GM18861 (cell line): ENCODE results near the gene SLC35E4.
"Not testable (repeated sequence)": the region's sequence is repeated elsewhere in the genome, so short reads cannot be mapped to it uniquely, and the experiment has no call there.

Source experiments
- ATAC-seq: cut with Tn5 transposase; IDR thresholded peaks from one replicate; pipeline ENCODE4 v1.9.1; 2021; ENCODE audit not compliant: unreplicated experiment

Gene SLC35E4

DNA sequence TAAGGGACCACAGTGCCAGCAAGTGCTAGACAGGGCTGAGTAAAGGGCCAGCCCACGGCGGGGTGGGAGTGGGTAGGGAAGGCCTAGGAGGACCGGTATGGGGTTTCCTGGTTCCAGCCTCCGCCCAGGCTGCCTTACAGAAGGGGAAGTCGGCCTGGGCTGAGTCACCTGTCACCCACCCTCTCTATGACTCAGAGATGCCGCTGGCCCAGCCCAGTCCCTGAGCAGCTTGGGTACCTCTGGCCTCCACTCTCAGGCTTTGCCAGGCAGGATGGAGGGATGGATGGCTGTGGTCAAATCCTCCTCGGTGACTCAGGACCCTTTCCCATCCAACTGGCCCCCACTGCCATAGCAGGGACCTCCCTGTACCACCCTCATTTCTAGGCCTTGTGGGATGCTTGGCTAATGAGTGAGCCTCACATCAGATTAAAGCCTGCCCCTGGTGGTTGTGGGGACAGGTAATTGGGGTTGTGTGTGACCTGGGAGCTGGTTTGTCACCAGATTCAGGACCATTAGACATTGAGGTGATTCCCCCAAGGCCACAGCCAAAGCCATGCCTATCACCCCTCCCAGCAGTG lies 13.9 kb downstream of the SLC35E4 start:
- no peak for ATAC-seq

DNA sequence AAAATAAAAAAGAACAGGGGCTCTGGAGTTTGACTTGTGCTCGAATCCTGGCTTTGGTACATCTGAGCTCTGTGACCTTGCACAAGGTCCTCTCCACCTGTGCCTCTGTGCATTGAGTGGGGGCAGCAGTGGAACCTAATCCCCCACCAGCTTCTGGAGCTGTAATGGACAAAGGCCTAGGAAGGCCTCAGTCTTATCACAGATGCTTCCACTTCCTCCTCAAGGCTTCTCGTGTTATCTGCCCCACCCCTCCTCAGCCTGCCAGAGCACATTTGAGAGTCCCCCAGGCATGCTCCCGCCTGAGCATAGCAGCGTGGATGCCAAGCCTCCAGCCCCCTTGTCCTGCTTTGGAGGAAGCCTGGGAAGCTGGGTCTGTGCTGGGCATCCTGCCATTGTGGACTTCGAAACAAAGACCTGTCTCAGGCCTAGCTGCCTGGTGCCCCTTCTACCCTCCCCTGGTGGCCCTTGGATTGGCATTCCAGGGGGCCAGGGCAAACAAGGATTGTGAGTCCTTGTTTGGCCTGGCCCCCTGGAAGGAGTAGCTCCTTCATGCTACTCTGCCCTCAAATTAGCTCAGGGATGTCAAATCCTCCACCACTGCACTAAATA lies 15.0 kb downstream of the SLC35E4 start:
- ATAC-seq, result no peak

DNA sequence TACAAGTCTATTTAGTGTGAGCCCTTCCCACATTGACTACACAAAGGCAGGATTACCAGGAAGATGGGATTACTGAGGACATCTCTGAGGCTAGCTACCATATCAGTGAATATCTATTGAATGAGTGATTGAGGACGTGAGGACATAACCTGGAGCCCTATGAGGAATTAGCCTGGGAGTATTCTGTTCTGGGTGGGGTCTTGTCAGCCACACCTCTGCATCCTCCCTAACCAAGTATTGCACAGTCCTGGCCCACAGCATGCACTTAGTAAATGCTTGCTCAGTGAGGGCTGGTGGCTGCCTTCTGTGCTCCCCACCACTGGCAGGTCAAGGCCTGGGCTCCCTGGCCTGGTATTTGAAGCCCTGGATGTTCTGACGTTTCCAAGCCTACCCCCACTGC lies 17.3 kb downstream of the SLC35E4 start:
- ATAC-seq, result no peak

DNA sequence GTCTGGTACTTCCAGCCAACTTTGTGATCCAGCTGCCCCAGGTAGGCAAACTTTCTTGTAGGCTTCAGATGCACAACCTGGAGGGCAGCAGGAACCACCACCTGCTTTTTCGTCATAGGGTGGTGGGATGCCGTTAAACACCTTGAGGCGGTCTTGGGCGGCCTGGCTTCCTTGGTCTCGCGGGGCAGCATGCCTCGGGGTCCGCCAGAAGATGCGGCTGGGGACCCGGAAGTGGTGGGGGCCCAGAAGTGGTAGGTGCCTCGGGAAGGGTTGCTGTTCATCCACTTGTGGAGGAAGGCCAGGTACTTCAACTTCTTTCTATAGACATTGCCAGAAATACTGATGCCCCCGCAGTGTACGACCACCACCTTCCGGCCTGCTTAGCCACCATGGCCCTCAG lies 18.8 kb downstream of the SLC35E4 start:
- no peak for ATAC-seq

DNA sequence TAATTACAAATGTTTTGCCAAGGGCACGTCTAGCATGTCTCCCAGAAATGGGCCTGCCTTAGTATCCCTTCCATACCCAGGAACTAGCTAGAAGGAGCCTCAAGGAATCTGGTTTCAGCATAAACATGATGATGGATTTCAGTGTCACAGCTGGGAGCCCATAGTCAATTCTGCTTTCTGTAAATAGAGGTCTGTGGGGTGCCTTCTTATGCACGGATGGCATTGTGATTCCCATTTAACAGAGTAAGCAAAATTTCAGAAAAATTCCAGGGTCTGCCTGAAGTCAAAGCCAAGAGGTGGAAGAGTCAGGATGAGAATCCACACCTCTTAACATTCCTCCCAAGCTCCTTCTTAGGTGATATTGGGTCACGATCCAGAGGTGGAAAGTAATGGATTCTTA lies 20.0 kb downstream of the SLC35E4 start:
- ATAC-seq, result no peak

DNA sequence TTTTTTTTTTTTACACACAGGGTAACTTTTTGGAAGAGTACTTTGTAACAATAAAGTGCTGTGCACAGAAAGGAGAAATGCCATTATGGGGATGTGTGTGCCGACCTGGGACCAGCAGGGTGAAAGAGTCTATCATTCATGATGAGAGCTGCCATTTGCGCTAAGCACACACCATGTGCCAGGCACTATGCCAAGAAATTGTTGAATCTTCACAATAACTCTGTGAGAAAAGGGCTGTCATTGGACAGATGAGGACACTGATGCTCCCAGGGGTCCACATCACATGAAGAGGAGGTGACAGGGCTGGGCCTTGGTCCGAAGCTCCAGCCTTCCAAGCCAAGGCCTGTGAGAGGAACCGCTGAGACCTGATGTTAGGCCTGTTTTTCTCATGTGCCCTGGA lies 26.5 kb downstream of the SLC35E4 start:
- no peak for ATAC-seq

DNA sequence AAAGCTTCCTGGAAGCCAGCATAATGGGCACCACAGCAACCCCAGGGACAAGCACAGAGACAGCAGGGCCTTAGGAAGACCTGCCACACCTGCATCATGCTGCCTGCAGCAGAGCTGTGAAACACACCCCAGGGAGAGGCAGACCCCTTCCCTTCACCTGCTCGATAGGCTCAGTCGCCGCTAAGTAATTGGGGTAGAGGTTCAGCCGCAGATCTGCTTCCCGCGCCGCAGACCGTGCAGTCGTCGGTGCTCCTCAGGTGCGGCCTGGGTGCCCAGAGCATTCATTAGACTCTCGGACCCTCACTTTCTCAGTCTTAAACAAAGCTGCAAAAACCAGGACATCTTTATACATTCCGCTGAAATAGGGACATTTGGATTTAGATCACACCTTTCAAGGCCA lies 29.2 kb downstream of the SLC35E4 start:
- ATAC-seq, result no peak

DNA sequence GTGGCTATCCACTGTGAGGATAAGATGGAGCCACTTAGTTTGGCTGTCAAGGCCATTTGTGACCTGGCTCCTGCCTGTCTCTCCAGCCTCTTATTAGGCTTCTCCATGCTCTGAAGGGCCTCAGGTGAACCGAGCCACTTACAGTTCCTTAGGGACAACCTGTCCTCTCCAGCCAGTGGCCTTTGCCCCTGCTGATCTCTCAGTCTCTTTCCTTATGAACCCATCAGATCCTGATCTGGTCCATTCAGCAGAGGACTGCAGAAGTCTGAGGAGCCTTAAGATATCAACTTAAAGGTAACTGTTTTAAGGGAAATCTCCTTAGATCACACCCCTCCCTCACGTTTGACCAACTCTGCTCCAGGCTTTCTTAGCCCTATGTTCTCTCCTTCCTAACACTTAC lies 29.7 kb downstream of the SLC35E4 start:
- ATAC-seq, result no peak

DNA sequence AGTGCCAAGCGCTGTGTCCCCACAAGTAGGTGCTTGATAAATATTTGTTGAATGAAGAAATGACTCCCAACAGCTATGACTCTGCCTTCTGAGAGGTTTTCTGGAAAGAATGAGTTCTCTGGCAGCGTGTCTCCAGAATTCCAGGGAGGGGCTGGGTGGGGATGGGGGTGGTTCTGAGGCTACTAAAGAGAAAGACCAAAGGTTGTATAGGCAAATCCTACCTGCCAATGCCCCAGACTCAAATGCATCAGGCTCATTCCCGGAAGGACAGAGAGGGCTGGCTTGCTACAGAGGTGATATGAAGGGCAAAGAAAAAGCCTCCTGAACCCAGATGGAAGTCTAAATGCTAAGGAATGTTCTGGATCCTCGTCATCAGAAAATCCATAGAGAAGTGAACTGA lies 30.2 kb downstream of the SLC35E4 start:
- no peak for ATAC-seq

DNA sequence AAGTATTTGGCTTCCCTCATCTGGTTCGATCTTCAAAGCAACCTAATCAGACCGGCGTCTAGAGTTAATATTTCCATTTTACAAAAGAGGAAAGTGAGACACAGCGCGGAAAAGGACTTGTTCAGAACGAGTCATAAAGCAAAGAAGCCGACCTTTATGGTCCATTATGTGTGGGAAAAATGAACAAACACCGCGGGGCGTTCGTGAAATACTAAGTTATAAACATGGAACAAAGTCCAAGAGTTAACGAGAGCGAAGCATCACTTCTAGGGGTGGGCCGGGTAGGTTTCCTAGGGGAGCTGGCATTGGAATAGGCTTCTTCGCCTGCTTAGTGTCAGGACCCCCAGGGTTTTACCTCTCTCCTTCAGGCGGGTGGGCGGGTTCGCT lies 31.5 kb downstream of the SLC35E4 start:
- no peak for ATAC-seq

DNA sequence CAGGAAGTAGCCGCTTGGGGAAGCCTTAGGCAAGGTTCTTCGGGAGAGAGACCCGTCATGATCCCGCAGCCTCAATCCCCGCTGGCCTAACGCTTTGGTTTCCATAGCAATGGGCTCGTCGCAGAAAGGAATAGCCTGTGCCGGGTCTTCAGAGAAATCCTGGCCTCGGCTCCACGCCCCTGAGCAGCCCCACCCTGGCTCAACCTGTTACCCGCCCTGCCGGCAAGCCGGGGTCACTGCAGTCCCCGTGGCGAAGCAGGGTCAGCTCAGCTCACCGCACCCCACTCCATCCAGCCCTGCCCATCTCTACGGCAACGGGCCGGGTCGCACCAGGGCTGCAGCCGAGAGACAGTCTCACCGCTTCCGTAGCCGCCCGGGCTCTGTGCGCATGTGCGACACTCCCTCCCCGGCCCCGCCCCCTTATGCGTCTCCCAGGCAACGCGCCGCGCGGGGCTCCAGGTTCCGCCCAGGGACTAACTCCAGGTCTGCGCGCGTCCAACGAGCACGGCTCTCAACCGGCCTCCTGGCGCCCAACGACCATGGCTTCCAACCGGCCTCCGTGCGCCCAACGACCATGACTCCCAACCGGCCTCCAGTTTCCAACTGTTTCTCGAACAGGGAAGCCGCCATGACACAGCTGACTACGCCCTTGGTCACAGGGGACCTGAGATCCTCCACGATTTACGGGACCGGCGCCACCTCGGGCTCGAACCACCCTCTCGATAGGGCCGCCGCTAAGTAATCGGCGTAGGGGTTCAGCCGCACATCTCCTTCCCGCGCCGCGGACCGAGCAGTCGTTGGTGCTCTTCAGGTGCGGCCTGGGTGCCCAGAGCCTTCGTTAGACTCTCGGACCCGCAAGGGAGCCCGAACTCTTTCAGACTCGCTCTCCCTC lies 32.2 kb downstream of the SLC35E4 start, which contains the start of gene DUSP18:
Gene DUSP18, minus strand, starts transcription at position 382 of the 892 bp plus-strand sequence. CDS start 3,872 bp downstream, outside the sequence.
- peak; percentile 71 for ATAC-seq

DNA sequence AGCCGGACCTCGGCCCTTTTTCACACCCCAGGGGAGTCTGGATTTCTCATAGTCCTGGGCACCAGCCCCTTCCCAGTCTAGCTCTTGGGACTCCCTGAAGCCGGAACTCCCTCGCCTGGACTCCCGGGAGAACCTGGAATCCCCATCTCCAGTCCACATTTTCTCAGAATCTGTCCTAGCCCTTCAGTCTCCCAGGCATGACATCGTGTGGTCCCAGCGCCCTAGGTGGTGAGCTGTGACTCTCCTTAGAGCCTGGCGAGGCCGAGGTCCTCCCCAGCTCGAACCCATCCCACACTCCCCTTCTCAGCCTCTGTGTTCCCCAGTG lies 32.8 kb downstream of the SLC35E4 start:
- no peak for ATAC-seq

DNA sequence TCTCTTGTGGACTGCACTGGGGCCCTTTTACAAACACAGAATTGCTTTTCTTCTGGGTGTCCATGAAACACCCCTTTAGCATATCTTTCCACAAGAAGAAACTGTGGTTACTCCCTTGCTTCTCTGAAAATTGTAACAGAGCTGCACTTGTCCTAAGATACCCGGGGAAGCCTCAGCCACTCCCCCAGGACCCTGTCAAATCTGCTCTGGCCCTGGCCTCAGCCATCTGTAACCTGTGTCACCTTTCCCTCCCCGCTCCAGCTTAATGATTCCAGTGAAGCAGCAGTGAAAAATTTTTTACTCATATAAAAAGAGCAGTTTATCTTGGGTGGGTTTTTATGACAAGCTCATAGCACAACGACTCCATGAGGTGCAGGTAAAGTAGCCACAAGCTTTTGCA lies 35.5 kb downstream of the SLC35E4 start:
- no peak for ATAC-seq

DNA sequence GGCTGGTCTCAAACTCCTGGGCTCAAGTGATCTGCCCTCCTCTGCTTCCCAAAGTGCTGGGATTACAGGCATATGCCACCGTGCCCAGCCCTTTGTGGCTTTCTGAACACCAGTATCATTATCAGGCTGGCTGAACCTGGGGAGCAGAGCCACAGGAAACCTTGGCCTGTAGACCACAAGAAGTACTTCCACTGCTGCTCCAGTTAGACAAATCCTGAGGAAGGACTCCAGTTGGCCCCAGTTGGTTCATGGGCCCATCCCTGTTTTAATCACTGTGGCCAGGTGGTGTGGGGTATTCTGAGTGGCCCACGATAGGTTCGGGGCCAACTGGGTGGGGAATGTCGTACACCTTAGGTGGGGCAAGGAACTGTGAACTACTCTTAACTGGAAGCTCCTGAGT lies 37.6 kb downstream of the SLC35E4 start:
- no peak for ATAC-seq

DNA sequence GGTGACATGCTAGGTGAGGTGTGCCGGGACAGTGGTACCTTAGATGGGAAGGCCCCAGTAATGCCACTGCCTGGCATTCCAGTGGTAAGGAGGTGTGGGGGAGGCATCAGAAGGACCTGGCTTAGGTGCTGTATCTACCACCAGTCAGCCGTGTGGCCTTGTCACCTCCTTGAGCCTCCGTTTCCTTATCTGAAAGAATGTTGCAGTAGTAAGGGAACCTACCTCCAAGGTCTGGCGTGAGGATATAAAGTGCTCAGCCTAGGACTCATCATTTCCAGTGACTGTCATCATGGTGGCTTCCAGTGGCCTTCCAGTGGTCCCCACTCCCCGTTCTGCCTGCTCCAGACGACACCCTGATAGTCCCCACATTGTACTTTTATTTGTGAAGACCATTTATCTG lies 38.9 kb downstream of the SLC35E4 start:
- no peak for ATAC-seq

DNA sequence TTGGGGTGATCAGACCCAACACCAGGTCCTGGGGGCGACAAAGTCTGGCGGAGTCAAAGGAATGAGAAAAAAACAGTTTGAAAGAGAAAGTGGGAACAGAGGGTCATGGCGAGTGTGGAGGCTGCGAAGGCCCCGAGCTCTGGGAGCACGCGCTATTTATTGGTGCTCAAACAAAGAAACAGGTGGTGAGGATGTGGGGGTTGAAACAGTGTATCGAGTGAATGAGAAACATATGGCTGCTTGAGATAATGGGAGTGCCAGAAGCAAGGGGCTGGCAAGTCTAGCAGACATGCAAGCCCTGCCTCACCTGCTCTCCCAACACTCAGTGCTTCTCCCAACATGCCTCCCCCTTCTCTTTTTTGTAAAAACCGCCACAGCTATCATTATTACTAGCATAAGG lies 39.9 kb downstream of the SLC35E4 start:
- ATAC-seq, result no peak

DNA sequence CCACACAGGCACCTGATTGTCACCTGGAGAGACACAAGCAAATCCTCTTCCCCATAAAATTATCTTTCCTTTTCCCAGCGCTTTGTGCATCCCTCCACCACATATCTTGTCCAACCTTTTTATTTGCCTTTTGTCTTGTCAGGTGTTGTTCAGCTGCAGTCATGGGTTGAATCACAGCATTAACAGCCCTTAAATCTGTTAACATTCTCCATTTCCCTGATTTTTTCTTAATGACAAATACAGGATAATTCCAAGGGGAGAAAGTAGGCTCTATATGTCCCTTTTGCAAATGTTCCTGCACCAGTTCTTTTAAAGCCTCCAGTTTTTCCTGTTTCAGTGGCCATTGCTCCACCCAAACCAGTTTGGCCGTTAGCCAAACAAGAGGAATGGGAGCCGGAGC lies 41.0 kb downstream of the SLC35E4 start:
- not testable (repeated sequence) for ATAC-seq

DNA sequence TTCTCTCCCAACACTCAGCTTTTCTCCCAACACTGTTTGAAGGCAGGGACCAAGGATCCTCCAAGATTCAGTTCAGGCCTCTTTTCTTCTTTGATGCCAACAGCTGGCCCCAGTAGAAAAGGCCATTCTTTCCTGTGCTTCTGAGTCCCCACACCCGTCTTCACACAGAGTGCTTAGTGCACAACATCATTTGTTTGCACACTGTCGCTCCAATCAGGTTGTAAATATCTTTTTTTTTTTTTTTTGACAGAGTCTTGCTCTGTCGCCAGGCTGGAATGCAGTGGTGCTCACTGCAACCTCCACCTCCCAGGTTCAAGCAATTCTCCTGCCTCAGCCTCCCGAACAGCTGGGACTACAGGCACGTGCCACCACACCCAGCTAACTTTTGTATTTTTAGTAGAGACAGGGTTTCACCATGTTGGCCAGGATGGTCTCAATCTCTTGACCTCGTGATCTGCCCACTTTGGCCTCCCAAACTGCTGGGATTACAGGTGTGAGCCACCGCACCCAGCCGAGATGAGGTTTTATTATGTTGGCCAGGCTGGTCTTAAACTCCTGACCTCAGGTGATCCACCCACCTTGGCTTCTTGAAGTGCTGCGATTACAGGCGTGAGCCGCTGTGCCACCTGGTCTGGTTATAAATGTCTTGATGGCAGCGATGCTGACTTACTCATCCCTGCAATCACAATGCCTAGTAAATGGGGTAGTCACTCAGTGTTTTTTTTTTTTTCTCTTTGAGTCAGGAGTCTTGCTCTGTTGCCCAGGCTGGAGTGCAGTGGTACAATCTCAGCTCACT lies 44.5 kb downstream of the SLC35E4 start:
- ATAC-seq, result not testable (repeated sequence)

DNA sequence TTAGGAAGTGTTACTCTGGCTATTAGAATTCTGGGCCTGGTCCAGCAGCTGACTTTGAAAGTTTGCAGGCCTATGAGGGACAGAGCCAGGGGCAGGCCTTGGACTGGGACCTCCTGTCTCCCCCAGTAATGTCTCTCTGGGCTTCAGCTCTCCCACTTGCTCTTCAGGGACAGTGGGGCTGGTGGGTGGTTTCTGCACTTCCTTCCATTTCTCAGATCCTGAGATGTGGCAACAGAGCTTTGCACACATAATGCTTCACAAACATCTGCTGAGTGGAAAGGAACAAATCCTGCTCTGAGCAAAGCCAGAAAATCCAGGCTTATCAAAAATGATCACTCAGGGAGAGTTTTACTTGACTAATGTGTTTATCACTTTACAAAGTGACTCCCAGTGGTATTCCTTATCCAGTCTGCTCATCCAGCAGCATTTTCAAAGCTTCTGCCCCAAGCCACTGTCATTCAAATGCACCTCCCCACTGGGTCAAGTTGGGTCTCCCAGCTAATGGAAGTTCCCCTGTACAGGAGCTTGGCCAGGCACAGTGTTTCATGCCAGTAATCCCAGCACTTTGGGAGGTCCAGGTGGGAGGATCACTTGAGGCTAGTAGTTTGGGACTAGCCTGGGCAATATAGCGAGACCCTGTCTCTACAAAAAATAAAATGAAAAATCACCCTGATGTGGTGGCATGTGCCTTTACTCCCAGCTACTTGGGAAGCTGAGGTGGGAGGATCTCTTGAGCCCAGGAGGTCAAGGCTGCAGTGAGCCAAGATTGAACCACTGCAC lies 45.6 kb downstream of the SLC35E4 start:
- no peak for ATAC-seq

DNA sequence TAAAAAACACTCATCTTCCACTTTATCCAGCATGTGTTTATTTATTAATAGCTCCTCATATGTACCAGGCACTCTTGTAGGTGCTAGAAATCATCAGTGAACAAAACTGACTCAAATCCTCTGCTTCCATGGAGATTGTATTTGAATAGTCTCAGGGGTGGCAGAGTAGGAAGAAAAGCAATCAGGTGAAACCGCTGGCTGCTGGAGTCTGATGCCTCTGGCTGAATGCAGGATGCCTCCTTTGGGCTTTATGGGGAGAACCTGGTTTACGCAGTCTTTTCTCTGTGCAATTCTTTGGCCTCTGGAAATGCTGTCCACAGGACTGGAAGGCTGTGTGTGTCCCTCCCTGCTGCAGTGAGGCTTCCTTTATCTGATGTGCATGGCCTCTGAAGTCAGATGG lies 46.2 kb downstream of the SLC35E4 start:
- ATAC-seq, result no peak

DNA sequence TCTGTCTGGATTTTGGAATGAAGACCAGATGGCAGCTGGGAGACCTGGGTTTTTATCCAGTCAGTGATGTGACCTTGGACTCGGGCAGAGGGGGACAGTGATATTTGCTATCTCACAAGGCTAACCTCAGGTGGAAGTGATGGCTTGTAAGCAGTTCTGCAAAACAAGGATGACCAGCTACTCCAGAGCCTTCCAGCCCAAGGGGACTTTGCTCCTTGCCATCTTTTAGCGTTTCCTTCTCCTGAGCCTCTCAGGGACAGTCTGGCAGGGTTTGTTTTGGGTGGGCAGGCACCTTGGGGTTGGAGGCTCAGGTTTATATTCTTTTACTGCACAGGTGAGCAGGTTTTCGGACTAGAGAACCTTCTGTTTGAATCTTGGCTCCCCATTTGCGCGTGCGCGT lies 49.6 kb downstream of the SLC35E4 start:
- ATAC-seq, result no peak
